H9 (cell line): Measurements from ENCODE around the gene SRBD1. TPM values are rescaled to one million over a fixed set of nuclear protein-coding genes. Genes with fewer than 3 reads are reported as not detected.

Source experiments
- DNase-seq: peaks from one replicate; pipeline ENCODE4 v3.0.0-alpha.2; 2017
- H2AFZ ChIP-seq: one replicate; pipeline ENCODE4 v1.6.1; 2013; ENCODE audit warnings: mild to moderate bottlenecking, low read length, control low read depth, moderate library complexity
- H2AK5ac ChIP-seq: 2 replicates; pipeline ENCODE4 v1.6.1; 2013; ENCODE audit warnings: low read length, control low read depth, mixed read lengths; ENCODE audit not compliant: insufficient read length
- H2BK120ac ChIP-seq: one replicate; pipeline ENCODE4 v1.6.1; 2013; ENCODE audit warnings: low read depth, mild to moderate bottlenecking, low read length, control low read depth, inconsistent platforms; ENCODE audit not compliant: poor library complexity, severe bottlenecking
- H2BK12ac ChIP-seq: 2 replicates; pipeline ENCODE4 v1.6.1; 2013; ENCODE audit warnings: low read length, control low read depth, mixed read lengths, low read depth; ENCODE audit not compliant: insufficient read length
- H2BK15ac ChIP-seq: 2 replicates; pipeline ENCODE4 v1.6.1; 2013; ENCODE audit warnings: low read depth, low read length, control low read depth
- H2BK20ac ChIP-seq: one replicate; pipeline ENCODE4 v1.6.1; 2013; ENCODE audit warnings: low read depth, mild to moderate bottlenecking, low read length, control low read depth, inconsistent platforms; ENCODE audit not compliant: poor library complexity, severe bottlenecking
- H2BK5ac ChIP-seq: 2 replicates; pipeline ENCODE4 v1.6.1; 2013; ENCODE audit warnings: low read length, control low read depth, mixed read lengths; ENCODE audit not compliant: insufficient read length
- H3K14ac ChIP-seq: 2 replicates; pipeline ENCODE4 v1.6.1; 2013; ENCODE audit warnings: low read length, control low read depth; ENCODE audit not compliant: insufficient read depth
- H3K18ac ChIP-seq: 2 replicates; pipeline ENCODE4 v1.6.1; 2013; ENCODE audit warnings: low read depth, mild to moderate bottlenecking, mixed read lengths, low read length, control low read depth; ENCODE audit not compliant: insufficient read length
- H3K23ac ChIP-seq: 2 replicates; pipeline ENCODE4 v1.6.1; 2013; ENCODE audit warnings: low read length, control low read depth, mixed read lengths, low read depth; ENCODE audit not compliant: insufficient read length
- H3K23me2 ChIP-seq: 2 replicates; pipeline ENCODE4 v1.6.1; 2013; ENCODE audit warnings: low read depth, mild to moderate bottlenecking, mixed read lengths, low read length, control low read depth; ENCODE audit not compliant: insufficient read length, poor library complexity, severe bottlenecking
- H3K27ac ChIP-seq: 2 replicates; pipeline ENCODE4 v1.5.1; 2013; ENCODE audit warnings: low read length, control low read depth, mixed read lengths, low read depth; ENCODE audit not compliant: insufficient read length
- H3K27me3 ChIP-seq: 2 replicates; pipeline ENCODE4 v1.6.1; 2013; ENCODE audit warnings: low read length, control low read depth, inconsistent platforms; ENCODE audit not compliant: insufficient read depth
- H3K4ac ChIP-seq: 2 replicates; pipeline ENCODE4 v1.6.1; 2013; ENCODE audit warnings: low read depth, mild to moderate bottlenecking, control low read depth, inconsistent platforms, low read length, moderate library complexity
- H3K4me1 ChIP-seq: 2 replicates; pipeline ENCODE4 v1.6.1; 2013; ENCODE audit warnings: low read length, control low read depth, inconsistent platforms; ENCODE audit not compliant: insufficient read depth
- H3K4me2 ChIP-seq: 2 replicates; pipeline ENCODE4 v1.6.1; 2013; ENCODE audit warnings: low read length, control low read depth, mixed read lengths; ENCODE audit not compliant: insufficient read length, insufficient read depth
- H3K56ac ChIP-seq: 2 replicates; pipeline ENCODE4 v1.6.1; 2013; ENCODE audit warnings: low read depth, mild to moderate bottlenecking, mixed read lengths, low read length, control low read depth; ENCODE audit not compliant: insufficient read length
- H3K79me1 ChIP-seq: 2 replicates; pipeline ENCODE4 v1.6.1; 2013; ENCODE audit warnings: low read depth, mild to moderate bottlenecking, moderate library complexity, low read length, control low read depth, inconsistent platforms; ENCODE audit not compliant: insufficient read depth, poor library complexity, severe bottlenecking
- H3K79me2 ChIP-seq: 2 replicates; pipeline ENCODE4 v1.6.1; 2013; ENCODE audit warnings: low read length, control low read depth, inconsistent platforms; ENCODE audit not compliant: insufficient read depth
- H3K9ac ChIP-seq: 2 replicates; pipeline ENCODE4 v1.6.1; 2013; ENCODE audit warnings: low read length, control low read depth, mixed read lengths; ENCODE audit not compliant: insufficient read length; ENCODE audit errors: extremely low read depth
- H3K9me3 ChIP-seq: one replicate; pipeline ENCODE4 v1.6.1; 2013; ENCODE audit warnings: low read depth, low read length, inconsistent platforms; ENCODE audit not compliant: control insufficient read depth
- H3T11ph ChIP-seq: one replicate; pipeline ENCODE4 v1.6.1; 2013; ENCODE audit warnings: mild to moderate bottlenecking, low read length, control low read depth, inconsistent platforms
- H4K20me1 ChIP-seq: one replicate; pipeline ENCODE4 v1.6.1; 2013; ENCODE audit not compliant: control insufficient read depth, insufficient read length, insufficient read depth
- H4K5ac ChIP-seq: 2 replicates; pipeline ENCODE4 v1.6.1; 2013; ENCODE audit warnings: low read depth, mild to moderate bottlenecking, mixed read lengths, low read length, control low read depth; ENCODE audit not compliant: insufficient read length
- H4K8ac ChIP-seq: replicated peaks from 2 replicates; pipeline ENCODE4 v1.6.1; 2013; ENCODE audit warnings: low read length, control low read depth, mixed read lengths, low read depth; ENCODE audit not compliant: insufficient read length
- H4K91ac ChIP-seq: 2 replicates; pipeline ENCODE4 v1.6.1; 2013; ENCODE audit warnings: low read depth, mild to moderate bottlenecking, moderate library complexity, mixed read lengths, low read length, control low read depth; ENCODE audit not compliant: insufficient read length
- H3K27ac Mint-ChIP-seq, 3 experiments: 2 replicates in 2 of 3; 3 replicates in 1 of 3; pipeline ENCODE4 v1.8.0; 2020 to 2021; ENCODE audit warnings: mixed read lengths in 3 of 3, mild to moderate bottlenecking in 1 of 3, moderate library complexity in 1 of 3
- H3K27me3 Mint-ChIP-seq: 2 replicates; pipeline ENCODE4 v1.8.0; 2021; ENCODE audit warnings: low read depth, mild to moderate bottlenecking, moderate library complexity, mixed read lengths
- H3K36me3 Mint-ChIP-seq, 3 experiments: 2 replicates in 2 of 3; 3 replicates in 1 of 3; pipeline ENCODE4 v1.8.0; 2020 to 2021; ENCODE audit warnings: low read depth in 3 of 3, mixed read lengths in 3 of 3; ENCODE audit not compliant: insufficient read depth in 1 of 3
- H3K4me1 Mint-ChIP-seq, 2 experiments: 2 replicates each; pipeline ENCODE4 v1.8.0; 2020; ENCODE audit warnings: mixed read lengths in 2 of 2
- H3K4me3 Mint-ChIP-seq, 2 experiments: 2 replicates in 1 of 2; 3 replicates in 1 of 2; pipeline ENCODE4 v1.8.0; 2020 to 2021; ENCODE audit warnings: mild to moderate bottlenecking in 2 of 2, mixed read lengths in 2 of 2, moderate library complexity in 1 of 2
- H3K9me3 Mint-ChIP-seq, 2 experiments: 2 replicates in 1 of 2; 3 replicates in 1 of 2; pipeline ENCODE4 v1.8.0; 2020; ENCODE audit warnings: mild to moderate bottlenecking in 2 of 2, mixed read lengths in 2 of 2, moderate library complexity in 1 of 2
- WGBS: extraction: QIAGEN DNeasy Blood & Tissue Kit; methylation state at CpG from one replicate; pipeline ENCODE4 v1.1.7; 2013; ENCODE audit warnings: missing lambda C conversion rate, low lambda C conversion rate, mixed read lengths; ENCODE audit not compliant: insufficient read length; ENCODE audit errors: extremely low coverage; 5-methylcytosine and 5-hydroxymethylcytosine counted together
- total RNA-seq: library from RNA; stranded (reverse); gene quantifications from 2 replicates; pipeline ENCODE4 v1.2.1, GENCODE V29; 2021
- TF ChIP-seq, protein P1 (sequence below): fragments of 200-600 bp; sonication (generic); conservative IDR thresholded peaks from 3 replicates; pipeline ENCODE4 v1.8.0; 2021; ENCODE audit warnings: antibody characterized with exemption, mild to moderate bottlenecking

SRBD1 gene
- total RNA-seq, 1 experiment from 2014 or later = 18.3 TPM

DNA sequence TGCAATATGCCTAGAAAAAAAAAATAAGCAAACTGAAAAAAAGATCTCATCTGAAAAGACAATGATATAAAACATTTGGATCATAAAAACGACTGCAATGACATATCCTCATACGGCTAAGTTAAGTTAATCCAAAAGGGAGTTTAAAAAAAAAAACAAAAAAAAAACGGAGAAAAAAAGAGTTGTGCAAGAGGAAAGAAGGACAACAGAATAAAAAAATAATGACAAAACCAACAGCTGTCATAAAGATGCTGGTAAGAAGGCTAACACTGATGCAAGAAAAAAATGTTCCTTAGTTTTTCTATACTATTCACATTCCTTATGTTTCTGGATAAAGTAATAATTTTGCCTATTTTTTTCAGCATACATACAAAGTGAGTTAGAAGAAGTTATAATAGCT, 192.5 kb downstream of the SRBD1 start:
- Mint-ChIP-seq H3K4me3 (no peak overlapping the region), H3K27ac (peak overlapping the region in 1 of 3 experiments; percentile 84; a peak in 1 of 7 replicates), H3K36me3 (peaks cover 2 to 19% (median 16%) of the 10 kb centered on the region in 3 experiments; a peak in 4 of 7 replicates), H3K27me3 (no peaks in the 10 kb centered on the region), H3K4me1 (peaks cover 5 to 6% of the 10 kb centered on the region in 2 experiments), H3K9me3 (no peaks in the 10 kb centered on the region)
- Histone ChIP-seq H2BK120ac (no peak overlapping the region), H4K91ac (no peak overlapping the region), H4K5ac (no peak overlapping the region), H2AK5ac (no peak overlapping the region), H3K18ac (no peak overlapping the region), H4K20me1 (no peaks in the 10 kb centered on the region), H2BK20ac (no peak overlapping the region), H2BK15ac (no peak overlapping the region), H4K8ac (no peak overlapping the region), H2BK5ac (no peak overlapping the region), H3K9ac (no peak overlapping the region), H3K4me1 (no peaks in the 10 kb centered on the region; the same call in none of the 2 replicates), H3K27me3 (no peaks in the 10 kb centered on the region), H3K79me2 (0 out of 2 replicates have a peak, but pooled peaks cover 2% of the 10 kb centered on the region), H3K27ac (no peak overlapping the region), H3K14ac (no peak overlapping the region), H3K23ac (no peak overlapping the region), H3K56ac (no peak overlapping the region), H2AFZ (no peak overlapping the region), H3K9me3 (no peaks in the 10 kb centered on the region), H2BK12ac (no peak overlapping the region), H3K4ac (no peak overlapping the region), H3K79me1 (no peaks in the 10 kb centered on the region), H3T11ph (no peak overlapping the region), H3K4me2 (no peak overlapping the region), H3K23me2 (no peaks in the 10 kb centered on the region)
- TF ChIP-seq, protein P1, sequence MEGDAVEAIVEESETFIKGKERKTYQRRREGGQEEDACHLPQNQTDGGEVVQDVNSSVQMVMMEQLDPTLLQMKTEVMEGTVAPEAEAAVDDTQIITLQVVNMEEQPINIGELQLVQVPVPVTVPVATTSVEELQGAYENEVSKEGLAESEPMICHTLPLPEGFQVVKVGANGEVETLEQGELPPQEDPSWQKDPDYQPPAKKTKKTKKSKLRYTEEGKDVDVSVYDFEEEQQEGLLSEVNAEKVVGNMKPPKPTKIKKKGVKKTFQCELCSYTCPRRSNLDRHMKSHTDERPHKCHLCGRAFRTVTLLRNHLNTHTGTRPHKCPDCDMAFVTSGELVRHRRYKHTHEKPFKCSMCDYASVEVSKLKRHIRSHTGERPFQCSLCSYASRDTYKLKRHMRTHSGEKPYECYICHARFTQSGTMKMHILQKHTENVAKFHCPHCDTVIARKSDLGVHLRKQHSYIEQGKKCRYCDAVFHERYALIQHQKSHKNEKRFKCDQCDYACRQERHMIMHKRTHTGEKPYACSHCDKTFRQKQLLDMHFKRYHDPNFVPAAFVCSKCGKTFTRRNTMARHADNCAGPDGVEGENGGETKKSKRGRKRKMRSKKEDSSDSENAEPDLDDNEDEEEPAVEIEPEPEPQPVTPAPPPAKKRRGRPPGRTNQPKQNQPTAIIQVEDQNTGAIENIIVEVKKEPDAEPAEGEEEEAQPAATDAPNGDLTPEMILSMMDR = no peak
- no CpG with 5 or more reads among the region's 3 CpGs for WGBS
- DNase-seq = no peak
